ENCODE measurements around the gene SH3RF2.

The SH3RF2 gene

GRCh38 chr5:145912594-145912993 is 23.8 kb upstream of the SH3RF2 start:
- no peaks in the 10 kb centered on the region for H3K4me1 ChIP-seq (ENCODE audit: low read length)

GRCh38 chr5:145913701-145914100 is 22.7 kb upstream of the SH3RF2 start:
- no peaks in the 10 kb centered on the region for H3K79me2 ChIP-seq (ENCODE audit: low read length)
- H2AFZ ChIP-seq (ENCODE audit: low read depth, low read length) = no peak overlapping the region

More at GRCh38 chr5:145912594-145912993, 23.8 kb upstream of the SH3RF2 start:
- no peak overlapping the region for H3K4me3 ChIP-seq (ENCODE audit: low read length)
- H3K9me3 ChIP-seq (ENCODE audit: insufficient read depth, low read length) = no peaks in the 10 kb centered on the region
- TF ChIP-seq EZH2phosphoT487 (IDR thresholded peaks at IDR 0.05; ENCODE audit: low read depth) = no peak
- no peak for TF ChIP-seq CTCF (IDR thresholded peaks at IDR 0.05; ENCODE audit: low read depth, low read length)
- H3K9ac ChIP-seq (ENCODE audit: low read length) = no peak overlapping the region
- no peaks in the 10 kb centered on the region for H3K79me2 ChIP-seq (ENCODE audit: low read length)
- H3K4me2 ChIP-seq (ENCODE audit: low read length) = no peak overlapping the region
- H3K36me3 ChIP-seq (replicated peaks; ENCODE audit: low read depth, low read length) = no peaks in the 10 kb centered on the region
- H3K27ac ChIP-seq (ENCODE audit: low read length) = no peak overlapping the region
- no peaks in the 10 kb centered on the region for H4K20me1 ChIP-seq (ENCODE audit: insufficient read depth, low read length)
- no peak overlapping the region for H2AFZ ChIP-seq (ENCODE audit: low read depth, low read length)
- H3K27me3 ChIP-seq (ENCODE audit: low read depth, low read length) = peaks cover 9% of the 10 kb centered on the region; the same call in 1 of the 2 replicates

GRCh38 chr5:145915970-145916638 is 20.3 kb upstream of the SH3RF2 start:
- H3K4me3 ChIP-seq (ENCODE audit: low read length) = no peak overlapping the region
- no peak overlapping the region for H3K27ac ChIP-seq (ENCODE audit: low read length)
- TF ChIP-seq CTCF (IDR thresholded peaks at IDR 0.05; ENCODE audit: low read depth, low read length) = no peak
- no peak for TF ChIP-seq EZH2phosphoT487 (IDR thresholded peaks at IDR 0.05; ENCODE audit: low read depth)
- no peaks in the 10 kb centered on the region for H3K4me1 ChIP-seq (ENCODE audit: low read length)
- no peaks in the 10 kb centered on the region for H4K20me1 ChIP-seq (ENCODE audit: insufficient read depth, low read length)
- H3K4me2 ChIP-seq (ENCODE audit: low read length) = no peak overlapping the region
- H3K79me2 ChIP-seq (ENCODE audit: low read length) = no peaks in the 10 kb centered on the region
- H3K9me3 ChIP-seq (ENCODE audit: insufficient read depth, low read length) = no peaks in the 10 kb centered on the region
- H3K27me3 ChIP-seq (ENCODE audit: low read depth, low read length) = 0 out of 2 replicates have a peak, but pooled peaks cover 2% of the 10 kb centered on the region
- no peak overlapping the region for H3K9ac ChIP-seq (ENCODE audit: low read length)
- H2AFZ ChIP-seq (ENCODE audit: low read depth, low read length) = no peak overlapping the region
- H3K36me3 ChIP-seq (replicated peaks; ENCODE audit: low read depth, low read length) = no peaks in the 10 kb centered on the region

More at GRCh38 chr5:145913701-145914100, 22.7 kb upstream of the SH3RF2 start:
- H3K9me3 ChIP-seq (ENCODE audit: insufficient read depth, low read length) = no peaks in the 10 kb centered on the region
- H3K36me3 ChIP-seq (replicated peaks; ENCODE audit: low read depth, low read length) = no peaks in the 10 kb centered on the region
- H3K9ac ChIP-seq (ENCODE audit: low read length) = no peak overlapping the region
- no peaks in the 10 kb centered on the region for H4K20me1 ChIP-seq (ENCODE audit: insufficient read depth, low read length)
- no peak overlapping the region for H3K4me3 ChIP-seq (ENCODE audit: low read length)
- no peaks in the 10 kb centered on the region for H3K4me1 ChIP-seq (ENCODE audit: low read length)
- TF ChIP-seq CTCF (IDR thresholded peaks at IDR 0.05; ENCODE audit: low read depth, low read length) (no peak), EZH2phosphoT487 (IDR thresholded peaks at IDR 0.05; ENCODE audit: low read depth) (no peak)
- H3K27ac ChIP-seq (ENCODE audit: low read length) = no peak overlapping the region
- no peak overlapping the region for H3K4me2 ChIP-seq (ENCODE audit: low read length)
- peaks cover 9% of the 10 kb centered on the region; the same call in 1 of the 2 replicates for H3K27me3 ChIP-seq (ENCODE audit: low read depth, low read length)

GRCh38 chr5:145917288-145917687 is 19.1 kb upstream of the SH3RF2 start:
- Histone ChIP-seq H3K4me1 (ENCODE audit: low read length) (no peaks in the 10 kb centered on the region), H3K36me3 (replicated peaks; ENCODE audit: low read depth, low read length) (no peaks in the 10 kb centered on the region), H3K79me2 (ENCODE audit: low read length) (no peaks in the 10 kb centered on the region), H3K27ac (ENCODE audit: low read length) (no peak overlapping the region), H3K9me3 (ENCODE audit: insufficient read depth, low read length) (no peaks in the 10 kb centered on the region), H3K4me2 (ENCODE audit: low read length) (no peak overlapping the region), H3K9ac (ENCODE audit: low read length) (no peak overlapping the region), H4K20me1 (ENCODE audit: insufficient read depth, low read length) (no peaks in the 10 kb centered on the region), H3K4me3 (ENCODE audit: low read length) (no peak overlapping the region), H3K27me3 (ENCODE audit: low read depth, low read length) (0 out of 2 replicates have a peak, but pooled peaks cover 2% of the 10 kb centered on the region), H2AFZ (ENCODE audit: low read depth, low read length) (no peak overlapping the region)
- TF ChIP-seq EZH2phosphoT487 (IDR thresholded peaks at IDR 0.05; ENCODE audit: low read depth) (no peak), CTCF (IDR thresholded peaks at IDR 0.05; ENCODE audit: low read depth, low read length) (no peak)
